ENCODE data around the gene SPIRE2. TPM values are rescaled to one million over a fixed set of nuclear protein-coding genes. Genes with fewer than 3 reads are reported as not detected.

SPIRE2 gene
- total and polyA plus RNA-seq, 2 of the 13 experiments (the other 11 are each of a cell fraction or from before 2014, with no cell fraction given): 13.3 to 37.5 TPM

DNA sequence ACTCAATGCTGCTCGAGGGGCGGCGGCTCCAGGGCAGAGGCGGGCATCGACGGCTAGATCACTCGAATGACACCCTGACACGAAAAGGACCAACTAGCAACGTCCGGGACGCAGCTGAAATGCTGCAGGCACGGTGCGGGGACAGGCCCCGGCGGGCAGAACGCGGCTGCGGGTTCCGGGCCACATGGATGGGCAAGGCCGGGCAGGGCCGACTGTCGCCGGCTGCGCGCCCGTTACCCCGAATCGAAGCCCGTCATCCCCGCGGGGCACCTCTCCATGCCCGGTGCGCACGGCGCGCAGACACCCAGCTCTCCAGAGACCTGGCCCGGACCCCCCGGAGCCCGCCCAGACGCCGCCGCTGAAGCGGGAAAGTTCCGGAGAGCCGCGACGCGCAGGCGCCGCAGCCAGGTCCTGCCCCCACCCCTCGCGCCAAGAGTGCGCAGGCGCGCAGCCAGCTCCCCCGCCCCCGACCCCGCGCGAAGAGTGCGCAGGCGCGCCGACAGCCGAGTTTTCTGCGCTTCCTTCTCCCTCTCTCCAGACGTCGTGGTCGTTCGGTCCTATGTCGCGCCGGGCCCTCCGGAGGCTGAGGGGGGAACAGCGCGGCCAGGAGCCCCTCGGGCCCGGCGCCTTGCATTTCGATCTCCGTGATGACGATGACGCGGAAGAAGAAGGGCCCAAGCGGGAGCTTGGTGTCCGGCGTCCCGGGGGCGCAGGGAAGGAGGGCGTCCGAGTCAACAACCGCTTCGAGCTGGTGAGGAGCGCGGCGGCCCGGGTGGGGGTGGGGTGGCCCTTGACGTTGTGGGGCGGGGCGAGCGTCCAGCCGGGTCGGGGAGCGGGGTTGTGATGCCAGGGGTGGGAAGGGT lies 45.1 kb downstream of the SPIRE2 start, which contains the start of gene TCF25 (continued):
- TF ChIP-seq, protein P1, sequence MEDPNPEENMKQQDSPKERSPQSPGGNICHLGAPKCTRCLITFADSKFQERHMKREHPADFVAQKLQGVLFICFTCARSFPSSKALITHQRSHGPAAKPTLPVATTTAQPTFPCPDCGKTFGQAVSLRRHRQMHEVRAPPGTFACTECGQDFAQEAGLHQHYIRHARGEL (CRISPR knock-in tag; IDR thresholded peaks at IDR 0.05): peak; percentile 92
- TF ChIP-seq, protein P2, sequence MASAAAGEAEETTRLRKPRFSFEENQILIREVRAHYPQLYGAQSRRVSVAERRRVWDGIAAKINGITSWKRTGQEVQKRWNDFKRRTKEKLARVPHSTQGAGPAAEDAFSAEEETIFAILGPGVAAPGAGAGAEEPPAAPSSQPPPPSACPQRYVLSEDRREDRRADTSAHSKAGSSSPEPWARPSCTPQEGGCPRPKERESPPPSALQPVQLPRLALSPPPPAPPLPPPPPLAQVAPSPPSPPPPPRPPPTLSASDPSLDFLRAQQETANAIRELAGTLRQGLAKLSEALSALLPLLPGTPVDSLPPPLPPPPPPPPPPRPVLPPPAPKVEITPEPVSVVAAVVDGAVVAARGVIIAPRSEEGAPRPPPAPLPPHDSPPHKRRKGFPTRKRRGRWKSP (CRISPR knock-in tag; IDR thresholded peaks at IDR 0.05): peak; percentile 85; the same call in 1 of the 2 replicates
- TF ChIP-seq ZNF724P (CRISPR knock-in tag; IDR thresholded peaks at IDR 0.05; ENCODE audit: borderline replicate concordance) (peak; percentile 95), MED8 (CRISPR knock-in tag; IDR thresholded peaks at IDR 0.05; ENCODE audit: insufficient replicate concordance) (peak; percentile 79), NFE2 (CRISPR knock-in tag; IDR thresholded peaks at IDR 0.05) (no peak; the same call in 1 of the 2 replicates), FOXA1 (IDR thresholded peaks at IDR 0.05) (no peak), FOXA1 (CRISPR knock-in tag; IDR thresholded peaks at IDR 0.05) (no peak), KLF16 (CRISPR knock-in tag; IDR thresholded peaks at IDR 0.05) (peak in 1 of 2 experiments; percentile 61; a peak in 2 of 4 replicates), ZNF180 (CRISPR knock-in tag; IDR thresholded peaks at IDR 0.05; ENCODE audit: borderline replicate concordance, low read depth) (peak; percentile 87; the same call in 1 of the 2 replicates), ARNTL (CRISPR knock-in tag; IDR thresholded peaks at IDR 0.05) (no peak), ZNF333 (CRISPR knock-in tag; IDR thresholded peaks at IDR 0.05; ENCODE audit: borderline replicate concordance) (peak; percentile 92), JUNB (CRISPR knock-in tag; IDR thresholded peaks at IDR 0.05; ENCODE audit: borderline replicate concordance) (no peak), TARDBP (CRISPR knock-in tag; IDR thresholded peaks at IDR 0.05) (peak; percentile 51), ZNF572 (CRISPR knock-in tag; IDR thresholded peaks at IDR 0.05) (peak; percentile 81; the same call in 1 of the 2 replicates), PAX8 (CRISPR knock-in tag; IDR thresholded peaks at IDR 0.05; ENCODE audit: borderline replicate concordance) (0 out of 2 replicates have a peak, but pooled peaks have one; percentile 48), STAG1 (CRISPR knock-in tag; IDR thresholded peaks at IDR 0.05) (no peak), CHCHD3 (CRISPR knock-in tag; IDR thresholded peaks at IDR 0.05) (peak; percentile 93; the same call in 1 of the 2 replicates)
- TF ChIP-seq, protein P3, sequence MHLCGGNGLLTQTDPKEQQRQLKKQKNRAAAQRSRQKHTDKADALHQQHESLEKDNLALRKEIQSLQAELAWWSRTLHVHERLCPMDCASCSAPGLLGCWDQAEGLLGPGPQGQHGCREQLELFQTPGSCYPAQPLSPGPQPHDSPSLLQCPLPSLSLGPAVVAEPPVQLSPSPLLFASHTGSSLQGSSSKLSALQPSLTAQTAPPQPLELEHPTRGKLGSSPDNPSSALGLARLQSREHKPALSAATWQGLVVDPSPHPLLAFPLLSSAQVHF (CRISPR knock-in tag; IDR thresholded peaks at IDR 0.05): peak; percentile 82
- TF ChIP-seq, protein P4, sequence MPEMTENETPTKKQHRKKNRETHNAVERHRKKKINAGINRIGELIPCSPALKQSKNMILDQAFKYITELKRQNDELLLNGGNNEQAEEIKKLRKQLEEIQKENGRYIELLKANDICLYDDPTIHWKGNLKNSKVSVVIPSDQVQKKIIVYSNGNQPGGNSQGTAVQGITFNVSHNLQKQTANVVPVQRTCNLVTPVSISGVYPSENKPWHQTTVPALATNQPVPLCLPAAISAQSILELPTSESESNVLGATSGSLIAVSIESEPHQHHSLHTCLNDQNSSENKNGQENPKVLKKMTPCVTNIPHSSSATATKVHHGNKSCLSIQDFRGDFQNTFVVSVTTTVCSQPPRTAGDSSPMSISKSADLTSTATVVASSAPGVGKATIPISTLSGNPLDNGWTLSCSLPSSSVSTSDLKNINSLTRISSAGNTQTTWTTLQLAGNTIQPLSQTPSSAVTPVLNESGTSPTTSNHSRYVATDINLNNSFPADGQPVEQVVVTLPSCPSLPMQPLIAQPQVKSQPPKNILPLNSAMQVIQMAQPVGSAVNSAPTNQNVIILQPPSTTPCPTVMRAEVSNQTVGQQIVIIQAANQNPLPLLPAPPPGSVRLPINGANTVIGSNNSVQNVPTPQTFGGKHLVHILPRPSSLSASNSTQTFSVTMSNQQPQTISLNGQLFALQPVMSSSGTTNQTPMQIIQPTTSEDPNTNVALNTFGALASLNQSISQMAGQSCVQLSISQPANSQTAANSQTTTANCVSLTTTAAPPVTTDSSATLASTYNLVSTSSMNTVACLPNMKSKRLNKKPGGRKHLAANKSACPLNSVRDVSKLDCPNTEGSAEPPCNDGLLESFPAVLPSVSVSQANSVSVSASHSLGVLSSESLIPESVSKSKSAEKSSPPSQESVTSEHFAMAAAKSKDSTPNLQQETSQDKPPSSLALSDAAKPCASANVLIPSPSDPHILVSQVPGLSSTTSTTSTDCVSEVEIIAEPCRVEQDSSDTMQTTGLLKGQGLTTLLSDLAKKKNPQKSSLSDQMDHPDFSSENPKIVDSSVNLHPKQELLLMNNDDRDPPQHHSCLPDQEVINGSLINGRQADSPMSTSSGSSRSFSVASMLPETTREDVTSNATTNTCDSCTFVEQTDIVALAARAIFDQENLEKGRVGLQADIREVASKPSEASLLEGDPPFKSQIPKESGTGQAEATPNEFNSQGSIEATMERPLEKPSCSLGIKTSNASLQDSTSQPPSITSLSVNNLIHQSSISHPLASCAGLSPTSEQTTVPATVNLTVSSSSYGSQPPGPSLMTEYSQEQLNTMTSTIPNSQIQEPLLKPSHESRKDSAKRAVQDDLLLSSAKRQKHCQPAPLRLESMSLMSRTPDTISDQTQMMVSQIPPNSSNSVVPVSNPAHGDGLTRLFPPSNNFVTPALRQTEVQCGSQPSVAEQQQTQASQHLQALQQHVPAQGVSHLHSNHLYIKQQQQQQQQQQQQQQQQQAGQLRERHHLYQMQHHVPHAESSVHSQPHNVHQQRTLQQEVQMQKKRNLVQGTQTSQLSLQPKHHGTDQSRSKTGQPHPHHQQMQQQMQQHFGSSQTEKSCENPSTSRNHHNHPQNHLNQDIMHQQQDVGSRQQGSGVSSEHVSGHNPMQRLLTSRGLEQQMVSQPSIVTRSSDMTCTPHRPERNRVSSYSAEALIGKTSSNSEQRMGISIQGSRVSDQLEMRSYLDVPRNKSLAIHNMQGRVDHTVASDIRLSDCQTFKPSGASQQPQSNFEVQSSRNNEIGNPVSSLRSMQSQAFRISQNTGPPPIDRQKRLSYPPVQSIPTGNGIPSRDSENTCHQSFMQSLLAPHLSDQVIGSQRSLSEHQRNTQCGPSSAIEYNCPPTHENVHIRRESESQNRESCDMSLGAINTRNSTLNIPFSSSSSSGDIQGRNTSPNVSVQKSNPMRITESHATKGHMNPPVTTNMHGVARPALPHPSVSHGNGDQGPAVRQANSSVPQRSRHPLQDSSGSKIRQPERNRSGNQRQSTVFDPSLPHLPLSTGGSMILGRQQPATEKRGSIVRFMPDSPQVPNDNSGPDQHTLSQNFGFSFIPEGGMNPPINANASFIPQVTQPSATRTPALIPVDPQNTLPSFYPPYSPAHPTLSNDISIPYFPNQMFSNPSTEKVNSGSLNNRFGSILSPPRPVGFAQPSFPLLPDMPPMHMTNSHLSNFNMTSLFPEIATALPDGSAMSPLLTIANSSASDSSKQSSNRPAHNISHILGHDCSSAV (CRISPR knock-in tag; IDR thresholded peaks at IDR 0.05; ENCODE audit: borderline replicate concordance): peak; percentile 71; the same call in 1 of the 2 replicates

Data from HepG2 (cell line).